Endothelial cell of umbilical vein (primary cell): ENCODE data around the gene MYO18A. TPM values are rescaled to one million over a fixed set of nuclear protein-coding genes. Genes with fewer than 3 reads are reported as not detected.

Experiments used
- BruUV-seq: library from RNA; stranded (reverse); fragments of 400-500 nt; replicated peaks from 2 replicates; lab custom pipeline; 2021; lab: Mats Ljungman, UMichigan
- CTCF ChIA-PET: fragments of 300-600, 350-600 bp; sonication (Branson Sonifier 250); formaldehyde crosslinking; loops from one replicate; lab custom pipeline; 2021; ENCODE audit warnings: antibody characterized with exemption, inconsistent platforms; lab: Charles Lee
- POLR2A ChIA-PET: fragments of 300-600, 350-600 bp; sonication (Branson Sonifier 250); formaldehyde crosslinking; loops from one replicate; lab custom pipeline; 2021; ENCODE audit warnings: antibody characterized with exemption, inconsistent platforms; lab: Charles Lee
- DNase-seq: peaks from one replicate; pipeline ENCODE4 v3.0.0-alpha.2; 2011; ENCODE audit warnings: low read depth, low spot score
- FAIRE-seq: peaks from 2 replicates; lab custom pipeline; 2011; peaks lifted over from hg19 to GRCh38; lab: Jason Lieb, UNC
- H2AFZ ChIP-seq: 2 replicates; pipeline ENCODE4 v1.6.0; 2012; ENCODE audit warnings: low read depth, low read length, control low read depth, inconsistent platforms
- H3K27ac ChIP-seq: 2 replicates; pipeline ENCODE4 v1.5.1; 2011; ENCODE audit warnings: low read depth, mild to moderate bottlenecking, control low read depth, low read length, moderate library complexity; ENCODE audit not compliant: insufficient read depth
- H3K27me3 ChIP-seq, 2 experiments: 2 replicates each; pipeline versions ENCODE4 v1.6.0 to v1.6.1; 2011; ENCODE audit warnings: low read length in 2 of 2, mixed read lengths in 1 of 2; ENCODE audit not compliant: control insufficient read depth in 2 of 2, insufficient read depth in 2 of 2
- H3K36me3 ChIP-seq, 2 experiments: 2 replicates in 1 of 2; 3 replicates in 1 of 2; pipeline ENCODE4 v1.5.1; 2011; ENCODE audit warnings: low read length in 2 of 2, mild to moderate bottlenecking in 1 of 2, moderate library complexity in 1 of 2; ENCODE audit not compliant: control insufficient read depth in 2 of 2, insufficient read depth in 2 of 2; ENCODE audit errors: extremely low read depth in 1 of 2
- H3K4me1 ChIP-seq: 3 replicates; pipeline ENCODE4 v1.5.1; 2011; ENCODE audit warnings: mild to moderate bottlenecking, low read length; ENCODE audit not compliant: control insufficient read depth, insufficient read depth; ENCODE audit errors: extremely low read depth
- H3K4me2 ChIP-seq: 2 replicates; pipeline ENCODE4 v1.6.1; 2011; ENCODE audit warnings: low read length, control low read depth, mixed read lengths; ENCODE audit not compliant: insufficient read depth
- H3K4me3 ChIP-seq, 3 experiments: fragments of 200-600 bp in 1 of 3; sonication (generic), shearing (Covaris generic) in 1 of 3; replicated peaks in 1 of 3; 2 replicates each; pipeline ENCODE4 v1.5.1; 2011 to 2016; ENCODE audit warnings: control low read depth in 3 of 3, low read length in 3 of 3, mild to moderate bottlenecking in 2 of 3, inconsistent platforms in 1 of 3, low read depth in 1 of 3, moderate library complexity in 1 of 3; ENCODE audit not compliant: insufficient read depth in 1 of 3
- H3K79me2 ChIP-seq: 2 replicates; pipeline ENCODE4 v1.6.0; 2012; ENCODE audit warnings: low read length, inconsistent platforms; ENCODE audit not compliant: control insufficient read depth, insufficient read depth
- H3K9ac ChIP-seq: replicated peaks from 2 replicates; pipeline ENCODE3; 2011; ENCODE audit warnings: low read length, control low read depth; ENCODE audit not compliant: insufficient read depth; ENCODE audit errors: extremely low read depth
- H3K9me1 ChIP-seq: replicated peaks from 3 replicates; pipeline ENCODE4 v1.6.0; 2011; ENCODE audit warnings: mild to moderate bottlenecking, low read length; ENCODE audit not compliant: control insufficient read depth, insufficient read depth; ENCODE audit errors: extremely low read depth
- H3K9me3 ChIP-seq: replicated peaks from 2 replicates; pipeline ENCODE4 v1.5.1; 2012; ENCODE audit warnings: low read length, inconsistent platforms; ENCODE audit not compliant: control insufficient read depth, insufficient read depth
- H4K20me1 ChIP-seq: replicated peaks from 2 replicates; pipeline ENCODE3; 2011; ENCODE audit warnings: mild to moderate bottlenecking, low read length; ENCODE audit not compliant: control insufficient read depth, insufficient read depth; ENCODE audit errors: extremely low read depth
- CTCF ChIP-seq, 2 donors: IDR thresholded peaks; 1 replicate in 1 of 2; 2 replicates in 1 of 2; pipeline ENCODE4 v1.5.1; 2011; ENCODE audit warnings: low read length in 2 of 2, mild to moderate bottlenecking in 2 of 2, moderate library complexity in 2 of 2, control low read depth in 1 of 2, inconsistent platforms in 1 of 2, low read depth in 1 of 2; ENCODE audit not compliant: insufficient read depth in 1 of 2; ENCODE audit errors: extremely low read depth in 1 of 2
- EZH2 ChIP-seq: IDR thresholded peaks from 2 replicates; pipeline ENCODE4 v1.6.1; 2012; ENCODE audit warnings: borderline replicate concordance, low read depth, mild to moderate bottlenecking, moderate library complexity, low read length, inconsistent platforms; ENCODE audit not compliant: severe bottlenecking
- FOS ChIP-seq: IDR thresholded peaks from 2 replicates; pipeline ENCODE4 v1.6.1; 2011; ENCODE audit warnings: mild to moderate bottlenecking, low read length, moderate library complexity, borderline replicate concordance; ENCODE audit not compliant: insufficient read depth
- GATA2 ChIP-seq: IDR thresholded peaks from 2 replicates; pipeline ENCODE4 v1.7.0; 2011; ENCODE audit warnings: low read depth, mild to moderate bottlenecking, moderate library complexity, mixed read lengths, low read length; ENCODE audit not compliant: insufficient read length, insufficient read depth
- JUN ChIP-seq: IDR thresholded peaks from 2 replicates; pipeline ENCODE4 v1.6.1; 2011; ENCODE audit warnings: borderline replicate concordance, low read depth; ENCODE audit not compliant: insufficient read length, insufficient read depth
- MAX ChIP-seq: IDR thresholded peaks from 2 replicates; pipeline ENCODE4 v1.6.1; 2011; ENCODE audit not compliant: insufficient read depth, insufficient read length
- MYC ChIP-seq: IDR thresholded peaks from one replicate; pipeline ENCODE4 v1.6.1; 2011; ENCODE audit warnings: mild to moderate bottlenecking, low read depth, low read length
- POLR2A ChIP-seq: IDR thresholded peaks from 2 replicates; pipeline ENCODE4 v1.6.1; 2012; ENCODE audit warnings: low read depth, mild to moderate bottlenecking, control low read depth, low read length
- POLR2AphosphoS5 ChIP-seq: IDR thresholded peaks from 2 replicates; pipeline ENCODE4 v1.6.1; 2012; ENCODE audit warnings: low read depth, mild to moderate bottlenecking, control low read depth, low read length, moderate library complexity; ENCODE audit not compliant: insufficient read depth
- dilution Hi-C: fragments of 300-500 bp; cut with MboI; formaldehyde crosslinking; loops from one replicate; pipeline ENCODE4 v1.15.0; 2019; ENCODE audit warnings: low sequenced_read_pairs; ENCODE audit not compliant: extremely low pct_ligation_motif_present
- intact Hi-C: fragments of 100-400 bp; cut with micrococcal nuclease; formaldehyde crosslinking; loops from one replicate; pipeline ENCODE4 v1.10.0; 2022
- polyA plus RNA-seq, 4 experiments: library from polyadenylated mRNA; depleted of rRNA in 3 of 4; stranded (reverse) in 3 of 4; unstranded in 1 of 4; fragments of >200 nt; gene quantifications; 2 replicates each; pipeline versions ENCODE4 v1.2.1 to v1.2.3, GENCODE V29; 2011 to 2012; ENCODE audit warnings: missing spikeins in 1 of 4
- total RNA-seq: library from RNA; stranded (reverse); gene quantifications from 2 replicates; pipeline ENCODE4 v1.2.3, GENCODE V29; 2021

The MYO18A gene
- total and polyA plus RNA-seq, 2 donors (not counting 3 experiments of a cell fraction or from before 2014, with no cell fraction given) = 3.9 to 28.3 TPM

GRCh38 chr17:29078183-29079045 lies 101.8 kb downstream of the MYO18A start:
- DNase-seq (peak; percentile 14), FAIRE-seq (no peak)
- H3K4me1 ChIP-seq = no peaks in the 10 kb centered on the region
- no peaks in the 10 kb centered on the region for H3K9me3 ChIP-seq
- ChIA-PET CTCF (interaction anchor here (1.3 to 2.6 kb wide), 3 partner anchors 25 to 113 kb away, joined by 3 to 10 read pairs (median 5); no protein-coding TSS in a partner anchor), POLR2A (no interaction called here)
- TF ChIP-seq CTCF (IDR thresholded peaks at IDR 0.05; ENCODE audit: extremely low read depth in 1 of 2, insufficient read depth in 1 of 2, low read depth in 1 of 2, low read length in 2 of 2) = no peak
- no peak for TF ChIP-seq MYC
- no peak for TF ChIP-seq GATA2
- TF ChIP-seq MAX = no peak
- TF ChIP-seq POLR2A = no peak
- no peak for TF ChIP-seq JUN
- no peak for TF ChIP-seq FOS
- TF ChIP-seq POLR2AphosphoS5 = no peak
- no peak for TF ChIP-seq EZH2
- H3K27me3 ChIP-seq = no peaks in the 10 kb centered on the region
- no peaks in the 10 kb centered on the region for H4K20me1 ChIP-seq
- H3K4me3 ChIP-seq = no peak overlapping the region
- no peaks in the 10 kb centered on the region for H3K36me3 ChIP-seq
- no peaks in the 10 kb centered on the region for H3K9me1 ChIP-seq
- no peak overlapping the region for H2AFZ ChIP-seq
- no peak overlapping the region for H3K27ac ChIP-seq
- no peaks in the 10 kb centered on the region for H3K79me2 ChIP-seq
- intact Hi-C loops = no loop called here
- H3K4me2 ChIP-seq = no peak overlapping the region
- no peak overlapping the region for H3K9ac ChIP-seq
- dilution Hi-C loops = no loop called here
- no TSS peak for BruUV-seq
